Uterus (tissue), 2 donors: ENCODE data around the gene MOV10L1.

Experiments
- POLR2A ChIP-seq, 2 donors: fragments of 450-650 bp; IDR thresholded peaks; one replicate each; pipeline ENCODE4 v1.6.1; 2016; ENCODE audit warnings: antibody characterized with exemption in 2 of 2, mild to moderate bottlenecking in 1 of 2, moderate library complexity in 1 of 2
- TF ChIP-seq, protein P1 (sequence below), 4 experiments: fragments of 200-600 bp in 2 of 4; fragments of 450-650 bp in 2 of 4; sonication (generic) in 2 of 4; IDR thresholded peaks; one replicate each; pipeline ENCODE4 v1.5.1; 2016 to 2019; ENCODE audit warnings: antibody characterized with exemption in 4 of 4, mild to moderate bottlenecking in 2 of 4, moderate library complexity in 1 of 4

DNA sequence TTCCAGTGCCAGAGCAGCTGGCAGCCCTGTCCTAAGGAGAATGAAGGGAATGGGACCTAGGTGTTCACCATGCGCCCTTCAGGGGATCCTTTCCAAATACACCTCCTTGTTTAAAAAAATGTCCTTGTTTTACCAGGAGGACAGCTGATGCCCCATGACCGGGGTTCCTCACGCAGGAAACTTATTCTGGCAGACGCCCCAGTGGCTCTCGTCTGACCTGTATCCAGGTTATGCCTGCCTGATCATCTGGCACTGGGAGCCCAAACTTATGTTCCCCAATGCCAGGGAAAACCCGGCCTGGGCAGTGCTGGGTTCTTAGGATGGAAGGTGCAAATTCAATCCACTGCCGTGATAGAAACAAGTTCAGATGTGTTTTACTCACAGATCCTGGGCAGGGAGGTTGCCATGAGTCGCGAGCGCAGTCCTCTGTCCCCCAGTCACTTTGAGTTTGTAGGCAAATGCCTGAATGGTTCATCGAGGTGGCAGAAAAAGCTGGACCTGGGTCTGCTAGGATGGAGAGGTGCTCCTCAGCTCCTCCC lies 31.5 kb downstream of the MOV10L1 start:
- TF ChIP-seq, protein P1, sequence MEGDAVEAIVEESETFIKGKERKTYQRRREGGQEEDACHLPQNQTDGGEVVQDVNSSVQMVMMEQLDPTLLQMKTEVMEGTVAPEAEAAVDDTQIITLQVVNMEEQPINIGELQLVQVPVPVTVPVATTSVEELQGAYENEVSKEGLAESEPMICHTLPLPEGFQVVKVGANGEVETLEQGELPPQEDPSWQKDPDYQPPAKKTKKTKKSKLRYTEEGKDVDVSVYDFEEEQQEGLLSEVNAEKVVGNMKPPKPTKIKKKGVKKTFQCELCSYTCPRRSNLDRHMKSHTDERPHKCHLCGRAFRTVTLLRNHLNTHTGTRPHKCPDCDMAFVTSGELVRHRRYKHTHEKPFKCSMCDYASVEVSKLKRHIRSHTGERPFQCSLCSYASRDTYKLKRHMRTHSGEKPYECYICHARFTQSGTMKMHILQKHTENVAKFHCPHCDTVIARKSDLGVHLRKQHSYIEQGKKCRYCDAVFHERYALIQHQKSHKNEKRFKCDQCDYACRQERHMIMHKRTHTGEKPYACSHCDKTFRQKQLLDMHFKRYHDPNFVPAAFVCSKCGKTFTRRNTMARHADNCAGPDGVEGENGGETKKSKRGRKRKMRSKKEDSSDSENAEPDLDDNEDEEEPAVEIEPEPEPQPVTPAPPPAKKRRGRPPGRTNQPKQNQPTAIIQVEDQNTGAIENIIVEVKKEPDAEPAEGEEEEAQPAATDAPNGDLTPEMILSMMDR (IDR thresholded peaks at IDR 0.05): no peak
- no peak for TF ChIP-seq POLR2A (IDR thresholded peaks at IDR 0.05)
